Measurements from ENCODE around the gene PLEKHA8. TPM values are rescaled to one million over a fixed set of nuclear protein-coding genes. Genes with fewer than 3 reads are reported as not detected.

PLEKHA8 gene
- total RNA-seq, 2 experiments from 2014 or later = 11.6 to 14.3 TPM

DNA sequence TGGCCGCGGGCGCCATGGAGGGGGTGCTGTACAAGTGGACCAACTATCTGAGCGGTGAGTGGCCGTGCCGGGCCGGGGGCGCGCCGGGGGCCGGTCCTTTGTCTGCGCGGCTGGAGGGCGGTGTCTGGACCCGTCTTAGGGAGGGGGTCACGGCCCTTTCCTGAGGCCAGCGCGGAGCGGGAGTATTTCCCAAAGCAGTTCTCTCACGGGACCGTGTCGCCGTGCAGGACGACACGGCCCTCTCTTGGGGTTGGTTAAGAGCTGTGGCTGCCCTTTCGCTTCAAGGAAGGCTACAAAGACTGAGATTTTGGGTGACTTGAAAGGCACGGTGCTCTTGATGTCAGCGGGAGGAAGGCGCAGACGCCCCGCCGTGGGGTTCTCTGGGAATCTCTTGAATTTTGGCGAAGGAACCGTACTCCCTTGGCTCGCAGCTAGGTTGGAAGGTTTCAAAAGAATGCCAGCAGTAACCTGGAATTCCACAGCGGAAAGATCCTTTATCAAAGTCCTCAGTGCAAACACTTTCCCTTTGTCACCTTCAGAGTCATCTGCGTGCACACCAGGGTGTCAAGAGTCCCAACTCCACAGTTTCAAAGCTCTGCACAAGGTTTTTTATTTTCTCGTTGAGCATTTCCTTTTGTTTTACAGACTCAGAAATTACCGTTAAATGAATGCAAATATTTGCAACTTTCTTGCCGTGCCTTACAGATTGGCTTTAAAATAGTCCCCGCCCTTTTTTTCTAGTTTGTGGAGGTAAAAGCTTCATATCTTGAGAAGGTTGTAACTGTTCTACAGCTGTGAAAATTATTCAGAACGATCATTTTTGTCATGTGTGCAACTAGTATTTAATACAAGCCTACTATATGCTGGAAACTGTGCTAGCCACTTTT, 780 bp downstream of the PLEKHA8 start:
- POLR2A ChIA-PET = interaction anchor here (0.7 to 1.3 kb wide), 4 partner anchors 10 to 85 kb away, joined by 3 to 4 read pairs (median 3); no protein-coding TSS in a partner anchor
- DNase-seq = no peak
- no peaks in the 10 kb centered on the region for H3K9me3 Mint-ChIP-seq
- peaks cover 19% of the 10 kb centered on the region for H3K4me1 Mint-ChIP-seq
- no peak overlapping the region for H3K4me3 Mint-ChIP-seq
- no peaks in the 10 kb centered on the region for H3K27me3 Mint-ChIP-seq
- ATAC-seq (ENCODE audit: low read depth) = peak; percentile 6
- H3K27ac Mint-ChIP-seq = peak overlapping the region; percentile 69
- no peaks in the 10 kb centered on the region for H3K36me3 Mint-ChIP-seq

DNA sequence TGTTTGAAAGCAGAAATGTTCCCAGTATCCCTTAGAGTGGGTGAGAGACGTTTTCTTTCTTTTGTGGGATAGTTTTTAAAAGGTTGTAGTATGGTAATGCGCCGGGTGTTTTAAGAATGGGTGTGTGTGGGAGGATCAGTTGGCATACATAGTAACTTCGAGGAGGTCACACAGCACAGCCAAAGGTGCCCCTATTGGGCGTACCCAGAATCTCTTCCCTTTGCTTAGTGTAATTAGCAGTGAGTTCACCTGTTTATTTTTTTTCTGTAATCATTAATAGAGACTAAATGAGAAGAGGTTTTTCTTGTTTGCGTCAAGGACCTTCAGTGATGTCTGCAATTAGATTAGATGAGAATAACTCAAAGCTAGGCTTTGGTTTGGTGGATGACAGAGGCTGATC, 1.5 kb downstream of the PLEKHA8 start:
- Mint-ChIP-seq H3K4me3 (no peak overlapping the region), H3K36me3 (no peaks in the 10 kb centered on the region), H3K4me1 (peaks cover 16% of the 10 kb centered on the region), H3K9me3 (no peaks in the 10 kb centered on the region), H3K27me3 (no peaks in the 10 kb centered on the region), H3K27ac (no peak overlapping the region)
- ATAC-seq (ENCODE audit: low read depth) (no peak), DNase-seq (no peak)
- POLR2A ChIA-PET = interaction anchor here (1.0 to 1.3 kb wide), 3 partner anchors 9 to 85 kb away, joined by 3 to 4 read pairs (median 3); no protein-coding TSS in a partner anchor

- POLR2A ChIA-PET = no interaction called here
- H3K4me3 Mint-ChIP-seq = no peak overlapping the region
- ATAC-seq (ENCODE audit: low read depth) = no peak
These were observed 4.3 kb downstream of the PLEKHA8 start for GRCh38 chr7:30032310-30033125.

GRCh38 chr7:30034501-30034900, 6.3 kb downstream of the PLEKHA8 start:
- Mint-ChIP-seq H3K27ac (no peak overlapping the region), H3K4me3 (no peak overlapping the region), H3K9me3 (no peaks in the 10 kb centered on the region), H3K36me3 (peaks cover 2% of the 10 kb centered on the region), H3K27me3 (no peaks in the 10 kb centered on the region), H3K4me1 (peaks cover 1% of the 10 kb centered on the region)
- ATAC-seq (ENCODE audit: low read depth) (no peak), DNase-seq (no peak)
- POLR2A ChIA-PET = interaction anchor here (0.5 kb wide), 1 partner anchor 951 kb away, joined by 5 read pairs; no protein-coding TSS in a partner anchor

More at GRCh38 chr7:30032310-30033125, 4.3 kb downstream of the PLEKHA8 start:
- H3K4me1 Mint-ChIP-seq = peaks cover 7% of the 10 kb centered on the region
- no peak for DNase-seq
- H3K27ac Mint-ChIP-seq = no peak overlapping the region
- H3K27me3 Mint-ChIP-seq = no peaks in the 10 kb centered on the region
- no peaks in the 10 kb centered on the region for H3K9me3 Mint-ChIP-seq
- no peaks in the 10 kb centered on the region for H3K36me3 Mint-ChIP-seq

DNA sequence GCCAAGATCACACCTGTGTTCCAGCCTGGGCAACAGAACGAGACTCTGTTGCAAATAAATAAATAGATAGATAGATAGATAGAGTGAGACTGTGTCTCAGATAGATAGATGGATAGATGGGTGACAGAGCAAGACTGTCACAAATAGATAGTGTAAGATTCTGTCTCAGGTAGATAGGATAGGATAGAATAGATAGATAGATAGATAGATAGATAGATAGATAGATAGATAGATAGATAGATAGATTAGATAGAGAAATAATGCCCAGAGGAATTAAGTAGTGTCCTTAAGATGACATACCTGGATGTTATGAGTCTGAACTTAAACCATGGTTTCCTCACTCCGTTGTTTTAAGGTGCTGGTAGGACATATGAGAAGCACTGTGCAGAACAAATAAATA, 8.0 kb downstream of the PLEKHA8 start:
- Mint-ChIP-seq H3K9me3 (no peaks in the 10 kb centered on the region), H3K4me3 (no peak overlapping the region), H3K36me3 (peaks cover 2% of the 10 kb centered on the region), H3K27me3 (no peaks in the 10 kb centered on the region), H3K27ac (no peak overlapping the region), H3K4me1 (peaks cover 3% of the 10 kb centered on the region)
- no peak for DNase-seq
- no peak for ATAC-seq (ENCODE audit: low read depth)
- POLR2A ChIA-PET = no interaction called here

GRCh38 chr7:30038196-30038980, 10.2 kb downstream of the PLEKHA8 start:
- POLR2A ChIA-PET = interaction anchor here (1.2 kb wide), 1 partner anchor 9 kb away, joined by 3 read pairs; no protein-coding TSS in a partner anchor
- Mint-ChIP-seq H3K27me3 (no peaks in the 10 kb centered on the region), H3K9me3 (no peaks in the 10 kb centered on the region), H3K36me3 (peaks cover 2% of the 10 kb centered on the region), H3K4me1 (peaks cover 9% of the 10 kb centered on the region), H3K4me3 (no peak overlapping the region), H3K27ac (no peak overlapping the region)
- ATAC-seq (ENCODE audit: low read depth) (no peak), DNase-seq (no peak)

- peaks cover 9% of the 10 kb centered on the region for H3K4me1 Mint-ChIP-seq
- POLR2A ChIA-PET = no interaction called here
- H3K4me3 Mint-ChIP-seq = no peak overlapping the region
- DNase-seq = no peak
- peaks cover 8% of the 10 kb centered on the region for H3K36me3 Mint-ChIP-seq
- no peak overlapping the region for H3K27ac Mint-ChIP-seq
- no peaks in the 10 kb centered on the region for H3K27me3 Mint-ChIP-seq
- no peak for ATAC-seq (ENCODE audit: low read depth)
- H3K9me3 Mint-ChIP-seq = no peaks in the 10 kb centered on the region
These were observed 12.7 kb downstream of the PLEKHA8 start for GRCh38 chr7:30040938-30041337.

DNA sequence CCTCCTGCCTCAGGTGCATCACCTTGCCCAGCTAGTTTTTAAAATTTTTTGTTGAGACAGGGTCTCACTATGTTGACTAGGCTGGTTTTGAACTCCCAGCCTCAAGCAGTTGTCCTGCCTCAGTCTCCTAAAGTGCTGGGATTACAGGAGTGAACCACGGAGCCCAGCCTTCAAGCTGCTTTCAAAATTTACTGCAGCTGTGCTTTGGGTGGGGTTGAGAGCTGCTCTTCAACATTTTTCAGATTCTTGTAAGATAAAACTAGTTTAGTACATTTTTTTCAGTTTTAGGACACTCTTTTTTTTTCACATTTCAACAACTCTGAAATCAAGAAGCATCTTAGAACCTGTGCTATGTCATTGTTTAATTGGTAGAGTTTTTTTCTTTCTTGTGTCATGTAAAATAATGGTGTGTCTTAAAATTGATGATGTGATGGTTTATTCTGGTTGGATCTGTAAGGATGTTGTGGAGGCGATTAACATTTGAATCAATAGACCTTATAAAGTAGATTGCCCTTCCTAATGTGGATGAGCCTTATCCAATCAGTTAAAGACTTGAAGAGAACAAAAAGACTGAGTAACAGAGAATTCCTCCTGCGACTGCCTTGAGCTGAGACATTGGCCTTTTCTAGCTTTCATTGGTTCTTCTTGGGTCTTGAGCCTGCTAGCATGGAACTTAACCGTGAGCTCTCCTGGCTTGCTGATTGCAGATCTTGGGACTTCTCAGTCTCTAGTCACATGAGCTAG, 13.5 kb downstream of the PLEKHA8 start:
- ATAC-seq (ENCODE audit: low read depth) = no peak
- Mint-ChIP-seq H3K27ac (no peak overlapping the region), H3K27me3 (no peaks in the 10 kb centered on the region), H3K9me3 (no peaks in the 10 kb centered on the region), H3K4me3 (no peak overlapping the region), H3K36me3 (peaks cover 14% of the 10 kb centered on the region), H3K4me1 (peaks cover 9% of the 10 kb centered on the region)
- POLR2A ChIA-PET = no interaction called here
- no peak for DNase-seq

- Mint-ChIP-seq H3K27me3 (no peaks in the 10 kb centered on the region), H3K9me3 (no peaks in the 10 kb centered on the region), H3K36me3 (peaks cover 25% of the 10 kb centered on the region), H3K4me3 (no peak overlapping the region), H3K4me1 (peaks cover 9% of the 10 kb centered on the region), H3K27ac (no peak overlapping the region)
- DNase-seq (no peak), ATAC-seq (ENCODE audit: low read depth) (no peak)
- POLR2A ChIA-PET = no interaction called here
These were observed 18.0 kb downstream of the PLEKHA8 start for GRCh38 chr7:30046127-30046770.

DNA sequence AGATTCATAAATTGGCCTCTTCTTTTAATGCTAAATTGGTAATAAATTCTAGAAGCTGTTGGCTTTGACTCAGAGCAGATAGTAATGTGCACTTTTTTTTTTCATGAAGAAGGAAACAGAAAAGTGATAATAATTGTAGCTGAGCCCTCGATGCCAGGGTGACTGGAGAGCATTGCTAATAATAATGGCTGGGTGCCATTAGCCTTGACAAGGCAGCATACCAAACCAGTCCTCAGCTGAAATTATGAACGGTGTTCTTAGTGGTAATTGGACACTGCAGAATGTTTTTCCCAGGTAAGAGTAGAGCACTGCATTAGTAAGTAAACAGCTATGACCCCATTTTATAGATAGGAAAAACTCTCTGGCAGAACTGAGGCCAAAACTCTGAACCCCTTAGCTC, 18.9 kb downstream of the PLEKHA8 start:
- no peak overlapping the region for H3K27ac Mint-ChIP-seq
- POLR2A ChIA-PET = no interaction called here
- peaks cover 25% of the 10 kb centered on the region for H3K36me3 Mint-ChIP-seq
- H3K9me3 Mint-ChIP-seq = no peaks in the 10 kb centered on the region
- peaks cover 7% of the 10 kb centered on the region for H3K4me1 Mint-ChIP-seq
- no peak for ATAC-seq (ENCODE audit: low read depth)
- H3K27me3 Mint-ChIP-seq = no peaks in the 10 kb centered on the region
- no peak for DNase-seq
- no peak overlapping the region for H3K4me3 Mint-ChIP-seq

- POLR2A ChIA-PET = no interaction called here
- peaks cover 25% of the 10 kb centered on the region for H3K36me3 Mint-ChIP-seq
- H3K4me3 Mint-ChIP-seq = no peak overlapping the region
- H3K27me3 Mint-ChIP-seq = no peaks in the 10 kb centered on the region
- no peak overlapping the region for H3K27ac Mint-ChIP-seq
- no peaks in the 10 kb centered on the region for H3K9me3 Mint-ChIP-seq
- H3K4me1 Mint-ChIP-seq = peaks cover 2% of the 10 kb centered on the region
- no peak for DNase-seq
- ATAC-seq (ENCODE audit: low read depth) = no peak
These were observed 20.4 kb downstream of the PLEKHA8 start for GRCh38 chr7:30048582-30048981.

DNA sequence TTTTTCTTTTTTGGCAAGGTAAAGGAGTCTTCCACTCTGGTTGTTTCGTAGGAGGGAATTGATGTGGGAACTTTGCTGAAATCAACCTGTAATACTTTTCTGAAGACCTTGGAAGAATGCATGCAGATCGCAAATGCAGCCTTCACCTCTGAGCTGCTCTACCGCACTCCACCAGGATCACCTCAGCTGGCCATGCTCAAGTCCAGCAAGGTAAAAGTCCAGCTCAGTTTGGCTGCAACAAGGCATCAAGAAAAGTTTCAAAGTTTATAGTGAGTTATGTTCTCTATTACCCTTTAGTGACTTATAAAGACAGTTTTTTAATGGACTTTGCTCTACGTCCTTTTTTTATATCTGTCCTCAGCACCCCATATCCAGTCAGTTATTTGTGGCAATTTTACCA, 21.0 kb downstream of the PLEKHA8 start:
- DNase-seq (no peak), ATAC-seq (ENCODE audit: low read depth) (no peak)
- Mint-ChIP-seq H3K4me1 (peaks cover 2% of the 10 kb centered on the region), H3K27me3 (no peaks in the 10 kb centered on the region), H3K36me3 (peaks cover 25% of the 10 kb centered on the region), H3K9me3 (no peaks in the 10 kb centered on the region), H3K27ac (no peak overlapping the region), H3K4me3 (no peak overlapping the region)
- POLR2A ChIA-PET = no interaction called here

Measured in activated naive CD8-positive, alpha-beta T cell treated with anti-CD3 and anti-CD28 coated beads, Interleukin-2, amount 10 ng/mL, durations not matched to agents 7 days and 5 days (primary cell).